Activated CD4-positive, alpha-beta memory T cell treated with anti-CD3 and anti-CD28 coated beads, Interleukin-2, amount 10 ng/mL, durations not matched to agents 7 days and 5 days (primary cell): ENCODE results near the gene MS4A18. TPM values are rescaled to one million over a fixed set of nuclear protein-coding genes. Genes with fewer than 3 reads are reported as not detected.
"Not testable (repeated sequence)": the region's sequence is repeated elsewhere in the genome, so short reads cannot be mapped to it uniquely, and the experiment has no call there.

Experiments
- CTCF ChIA-PET: fragments of 350-600 bp; sonication (Branson Sonifier 250); formaldehyde crosslinking; loops from one replicate; lab custom pipeline; 2021; ENCODE audit warnings: antibody characterized with exemption, inconsistent platforms; lab: Charles Lee
- POLR2A ChIA-PET: fragments of 350-600 bp; sonication (Branson Sonifier 250); formaldehyde crosslinking; loops from one replicate; lab custom pipeline; 2021; ENCODE audit warnings: antibody characterized with exemption; lab: Charles Lee
- DNase-seq: peaks from one replicate; pipeline ENCODE4 v3.0.0-alpha.2; 2020
- H3K27ac Mint-ChIP-seq: one replicate; pipeline ENCODE4 v1.8.0; 2021; ENCODE audit warnings: mild to moderate bottlenecking, mixed read lengths
- H3K27me3 Mint-ChIP-seq: one replicate; pipeline ENCODE4 v1.8.0; 2021; ENCODE audit warnings: mixed read lengths
- H3K36me3 Mint-ChIP-seq: one replicate; pipeline ENCODE4 v1.8.0; 2021; ENCODE audit warnings: low read depth, mixed read lengths
- H3K4me1 Mint-ChIP-seq: one replicate; pipeline ENCODE4 v1.8.0; 2021; ENCODE audit warnings: mixed read lengths
- H3K4me3 Mint-ChIP-seq: one replicate; pipeline ENCODE4 v1.8.0; 2021; ENCODE audit warnings: mild to moderate bottlenecking, mixed read lengths
- H3K9me3 Mint-ChIP-seq: one replicate; pipeline ENCODE4 v1.8.0; 2021; ENCODE audit warnings: mixed read lengths
- total RNA-seq, 2 experiments: library from RNA; stranded (reverse); gene quantifications; one replicate each; pipeline ENCODE4 v1.2.3, GENCODE V29; 2021

Gene MS4A18
- total RNA-seq, 2 experiments from 2014 or later: not detected

GRCh38 chr11:60711276-60711675 is 13.2 kb upstream of the MS4A18 start:
- POLR2A ChIA-PET: no interaction called here
- no peaks in the 10 kb centered on the region for H3K4me1 Mint-ChIP-seq
- H3K9me3 Mint-ChIP-seq: no peaks in the 10 kb centered on the region
- no peak overlapping the region for H3K4me3 Mint-ChIP-seq
- H3K27me3 Mint-ChIP-seq: peaks cover 11% of the 10 kb centered on the region
- no peak for DNase-seq
- CTCF ChIA-PET: no interaction called here
- no peak overlapping the region for H3K27ac Mint-ChIP-seq
- H3K36me3 Mint-ChIP-seq: no peaks in the 10 kb centered on the region

DNA sequence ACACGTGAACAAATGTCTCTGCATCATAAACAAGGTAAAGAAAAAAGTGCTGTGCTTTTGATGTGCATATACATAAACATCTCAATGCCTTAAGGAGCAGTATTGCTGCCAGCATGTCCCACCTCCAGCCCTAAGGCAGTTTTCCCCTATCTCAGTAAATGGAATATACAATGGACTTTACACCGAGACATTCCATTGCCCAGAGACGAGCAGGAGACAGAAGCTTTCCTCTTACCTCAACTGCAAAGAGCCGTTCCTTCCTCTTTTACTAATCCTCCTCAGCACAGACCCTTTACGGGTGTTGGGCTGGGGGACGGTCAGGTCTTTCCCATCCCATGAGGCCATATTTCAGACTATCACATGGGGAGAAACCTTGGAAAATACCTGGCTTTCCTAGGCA is 11.1 kb upstream of the MS4A18 start:
- POLR2A ChIA-PET, CTCF ChIA-PET, H3K9me3 Mint-ChIP-seq, H3K36me3 Mint-ChIP-seq, H3K4me3 Mint-ChIP-seq, H3K27ac Mint-ChIP-seq, DNase-seq, H3K27me3 Mint-ChIP-seq, H3K4me1 Mint-ChIP-seq: not testable (repeated sequence)

DNA sequence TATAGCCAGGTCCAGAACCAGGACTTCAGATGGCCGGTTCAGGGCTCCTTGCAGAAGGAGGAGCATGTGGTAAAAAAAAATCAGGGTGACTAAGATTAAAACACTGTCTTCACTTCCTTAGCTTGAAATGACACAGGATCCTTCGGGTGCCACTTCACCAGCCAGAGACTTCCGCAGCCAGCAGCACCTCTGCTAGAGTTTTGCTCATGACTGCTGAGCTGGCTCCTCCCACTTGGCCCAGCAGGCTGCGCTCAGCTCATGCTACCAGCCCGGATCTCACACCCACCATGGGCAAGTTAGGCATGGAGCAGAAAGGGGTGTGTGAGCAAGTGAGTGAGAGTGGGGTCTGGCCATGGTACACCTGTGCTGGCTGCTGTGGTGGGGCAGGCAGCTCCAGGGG is 6.6 kb upstream of the MS4A18 start:
- no peak overlapping the region for H3K4me3 Mint-ChIP-seq
- H3K27me3 Mint-ChIP-seq: peaks cover 9% of the 10 kb centered on the region

DNA sequence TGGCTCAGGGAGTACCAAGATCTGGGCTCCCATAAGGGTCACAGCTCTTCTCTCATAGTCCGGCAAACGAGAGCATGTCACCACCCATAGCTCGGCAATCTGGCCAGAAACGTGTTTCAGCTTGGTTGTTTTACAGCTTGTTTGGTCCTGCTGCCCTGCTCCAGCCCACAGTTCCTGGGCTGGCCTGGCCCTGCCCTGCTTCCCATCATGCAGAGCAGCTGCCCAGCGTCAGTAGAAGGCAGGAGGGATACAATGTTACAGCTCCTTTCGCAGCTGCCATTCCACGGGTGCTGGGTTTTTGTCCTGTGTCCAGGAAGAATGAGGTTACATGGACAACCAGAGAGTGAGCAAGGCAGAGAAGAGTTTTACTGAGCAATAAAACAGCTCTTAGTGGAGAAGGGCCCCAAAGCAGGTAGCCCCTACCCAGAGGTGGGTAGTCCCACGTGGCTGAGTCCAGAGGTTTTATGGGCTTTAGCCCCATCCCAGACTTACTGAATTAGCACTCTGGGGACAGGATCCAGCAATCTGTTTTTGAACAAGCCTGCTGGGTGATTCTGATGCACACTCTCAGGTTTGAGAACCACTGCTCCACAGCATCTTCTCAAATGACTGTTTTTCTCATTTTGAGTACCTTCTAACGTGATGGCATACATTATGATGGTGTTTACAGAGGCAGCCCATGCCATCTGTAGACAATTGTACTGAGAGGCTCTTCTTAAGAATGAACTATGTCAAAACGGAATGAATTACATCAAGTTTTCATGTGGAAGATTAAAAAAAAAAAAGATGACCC is 5.8 kb upstream of the MS4A18 start:
- no peaks in the 10 kb centered on the region for H3K36me3 Mint-ChIP-seq

More for the DNA sequence above, 6.6 kb upstream of the MS4A18 start:
- DNase-seq: peak; percentile 18
- ChIA-PET POLR2A (no interaction called here), CTCF (no interaction called here)
- no peak overlapping the region for H3K27ac Mint-ChIP-seq
- H3K36me3 Mint-ChIP-seq: no peaks in the 10 kb centered on the region
- no peaks in the 10 kb centered on the region for H3K9me3 Mint-ChIP-seq
- peaks cover 5% of the 10 kb centered on the region for H3K4me1 Mint-ChIP-seq

DNA sequence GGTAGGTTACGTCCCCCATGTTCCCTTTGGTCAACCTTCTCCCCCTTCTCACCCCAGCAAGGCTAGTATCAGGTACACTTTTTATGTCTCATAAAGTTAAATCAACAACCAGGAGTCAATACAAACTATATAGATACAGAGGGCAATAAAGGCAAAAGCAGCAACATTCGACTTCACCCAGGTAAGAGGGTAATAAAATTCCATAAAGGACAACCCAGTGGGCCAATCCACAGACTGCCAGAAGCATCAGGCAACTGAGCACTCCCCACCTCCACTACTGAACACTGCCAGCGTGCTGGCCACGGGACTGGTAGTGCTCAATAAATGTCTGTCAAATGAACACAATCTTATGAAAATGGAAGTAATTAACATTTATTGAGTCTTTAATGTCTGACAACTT is 5.1 kb upstream of the MS4A18 start:
- Mint-ChIP-seq H3K36me3 (no peaks in the 10 kb centered on the region), H3K9me3 (no peaks in the 10 kb centered on the region), H3K27me3 (peaks cover 12% of the 10 kb centered on the region), H3K27ac (no peak overlapping the region), H3K4me3 (no peak overlapping the region), H3K4me1 (peaks cover 5% of the 10 kb centered on the region)
- ChIA-PET CTCF (no interaction called here), POLR2A (no interaction called here)
- DNase-seq: no peak

More for the DNA sequence above, 5.8 kb upstream of the MS4A18 start:
- ChIA-PET CTCF (no interaction called here), POLR2A (no interaction called here)
- no peak for DNase-seq
- Mint-ChIP-seq H3K27me3 (peaks cover 11% of the 10 kb centered on the region), H3K4me3 (no peak overlapping the region), H3K9me3 (no peaks in the 10 kb centered on the region), H3K27ac (no peak overlapping the region), H3K4me1 (peaks cover 5% of the 10 kb centered on the region)

DNA sequence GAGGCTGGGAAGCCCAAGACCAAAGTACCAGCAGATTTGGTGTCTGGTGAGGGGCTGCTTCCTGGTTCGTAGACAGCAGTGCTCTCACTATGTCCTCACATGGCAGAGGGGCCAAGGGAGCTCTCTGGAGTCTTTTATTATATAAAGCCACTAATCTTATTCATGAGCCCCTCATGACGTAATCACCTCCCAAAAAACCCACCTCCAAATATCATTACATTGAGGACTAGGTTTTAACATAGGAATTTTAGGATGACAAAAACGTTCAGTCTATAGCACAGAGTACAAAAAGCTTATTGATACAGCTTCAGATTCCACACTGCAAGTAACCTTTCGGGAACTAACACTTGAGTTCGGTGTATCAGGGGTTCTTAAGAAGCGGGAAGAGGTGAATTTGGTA is 4.1 kb upstream of the MS4A18 start:
- no peaks in the 10 kb centered on the region for H3K9me3 Mint-ChIP-seq
- no peaks in the 10 kb centered on the region for H3K36me3 Mint-ChIP-seq
- H3K4me1 Mint-ChIP-seq: peaks cover 5% of the 10 kb centered on the region
- peaks cover 10% of the 10 kb centered on the region for H3K27me3 Mint-ChIP-seq
- no peak overlapping the region for H3K27ac Mint-ChIP-seq
- DNase-seq: no peak
- CTCF ChIA-PET: no interaction called here
- H3K4me3 Mint-ChIP-seq: no peak overlapping the region
- POLR2A ChIA-PET: no interaction called here

- Mint-ChIP-seq H3K27me3 (peaks cover 18% of the 10 kb centered on the region), H3K4me3 (no peak overlapping the region), H3K4me1 (no peaks in the 10 kb centered on the region), H3K27ac (no peak overlapping the region), H3K9me3 (no peaks in the 10 kb centered on the region), H3K36me3 (no peaks in the 10 kb centered on the region)
- no peak for DNase-seq
- POLR2A ChIA-PET: no interaction called here
- CTCF ChIA-PET: no interaction called here
These were observed 1.1 kb downstream of the MS4A18 start for GRCh38 chr11:60725592-60725991.

GRCh38 chr11:60731586-60731985 is 7.1 kb downstream of the MS4A18 start:
- no peaks in the 10 kb centered on the region for H3K36me3 Mint-ChIP-seq
- no peaks in the 10 kb centered on the region for H3K9me3 Mint-ChIP-seq
- CTCF ChIA-PET: no interaction called here
- no peak for DNase-seq
- H3K27ac Mint-ChIP-seq: no peak overlapping the region
- no peak overlapping the region for H3K4me3 Mint-ChIP-seq
- H3K27me3 Mint-ChIP-seq: peaks cover 17% of the 10 kb centered on the region
- no peaks in the 10 kb centered on the region for H3K4me1 Mint-ChIP-seq
- POLR2A ChIA-PET: no interaction called here

GRCh38 chr11:60734279-60734678 is 9.8 kb downstream of the MS4A18 start:
- Mint-ChIP-seq H3K27ac (no peak overlapping the region), H3K4me3 (no peak overlapping the region), H3K36me3 (no peaks in the 10 kb centered on the region), H3K27me3 (peaks cover 15% of the 10 kb centered on the region), H3K4me1 (no peaks in the 10 kb centered on the region), H3K9me3 (no peaks in the 10 kb centered on the region)
- ChIA-PET POLR2A (no interaction called here), CTCF (no interaction called here)
- no peak for DNase-seq

DNA sequence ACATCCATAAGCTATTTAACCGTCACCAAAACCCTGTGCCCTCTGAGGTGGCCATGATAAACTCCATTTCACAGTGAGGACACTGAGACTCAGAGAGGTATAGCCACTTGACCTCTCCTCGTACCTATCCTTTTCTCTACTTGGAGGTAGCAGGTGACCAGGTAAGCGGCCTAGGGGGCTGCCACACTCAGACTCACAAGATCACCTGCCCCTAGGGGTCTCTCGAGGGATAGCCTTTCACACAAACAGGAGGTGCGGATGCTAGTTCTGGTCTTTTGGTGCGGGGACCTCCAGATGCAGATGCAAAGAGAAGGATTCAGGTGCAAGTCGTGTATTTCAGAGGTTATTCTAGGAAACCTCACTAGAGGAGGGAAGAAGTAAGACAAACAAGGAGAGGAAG is 14.6 kb downstream of the MS4A18 start:
- CTCF ChIA-PET: no interaction called here
- no peaks in the 10 kb centered on the region for H3K4me1 Mint-ChIP-seq
- POLR2A ChIA-PET: no interaction called here
- H3K4me3 Mint-ChIP-seq: no peak overlapping the region
- H3K27me3 Mint-ChIP-seq: peaks cover 13% of the 10 kb centered on the region
- H3K9me3 Mint-ChIP-seq: no peaks in the 10 kb centered on the region
- DNase-seq: no peak
- no peak overlapping the region for H3K27ac Mint-ChIP-seq
- H3K36me3 Mint-ChIP-seq: no peaks in the 10 kb centered on the region

DNA sequence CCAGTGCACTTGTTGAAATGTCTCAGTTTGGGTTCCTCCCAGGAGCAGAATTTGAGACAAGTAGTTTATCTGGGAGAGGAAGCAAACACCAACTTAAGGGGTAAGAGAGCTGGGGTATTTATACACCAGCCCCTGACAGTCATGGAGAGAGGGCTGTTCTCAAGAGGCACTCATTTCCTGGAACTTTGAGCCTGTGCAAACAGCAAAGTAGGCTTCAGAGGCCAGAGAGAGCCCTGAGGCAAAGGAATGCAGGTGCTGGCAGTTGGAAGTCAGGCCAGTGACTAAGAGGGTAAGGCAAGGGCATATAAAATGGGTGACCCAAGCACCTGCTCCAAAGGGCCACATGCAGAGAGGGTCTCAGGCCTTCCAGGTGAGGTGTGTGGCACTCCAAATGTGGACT is 16.1 kb downstream of the MS4A18 start:
- Mint-ChIP-seq H3K27me3 (peaks cover 15% of the 10 kb centered on the region), H3K4me1 (no peaks in the 10 kb centered on the region), H3K4me3 (no peak overlapping the region), H3K36me3 (no peaks in the 10 kb centered on the region), H3K27ac (no peak overlapping the region), H3K9me3 (no peaks in the 10 kb centered on the region)
- POLR2A ChIA-PET: no interaction called here
- DNase-seq: no peak
- CTCF ChIA-PET: no interaction called here

DNA sequence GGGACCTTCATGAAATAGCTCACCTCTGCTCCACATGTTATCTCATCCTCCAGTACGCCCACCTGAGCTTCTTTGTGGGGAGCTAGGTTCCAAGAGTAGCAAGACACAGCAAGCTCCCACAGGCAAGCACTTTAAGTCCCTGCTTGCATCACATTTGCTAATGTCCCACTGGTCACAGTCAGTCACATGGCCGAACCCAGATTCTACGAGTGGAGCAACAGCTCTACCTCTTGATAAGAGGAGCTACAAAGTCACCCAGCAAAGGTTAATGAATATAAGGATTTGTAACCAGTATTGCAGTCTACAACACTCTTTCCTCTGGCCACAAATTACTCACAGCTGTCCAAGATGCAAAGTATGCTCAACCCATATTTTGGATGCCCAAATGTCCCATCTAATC is 16.9 kb downstream of the MS4A18 start:
- H3K4me3 Mint-ChIP-seq: no peak overlapping the region
- H3K4me1 Mint-ChIP-seq: no peaks in the 10 kb centered on the region

DNA sequence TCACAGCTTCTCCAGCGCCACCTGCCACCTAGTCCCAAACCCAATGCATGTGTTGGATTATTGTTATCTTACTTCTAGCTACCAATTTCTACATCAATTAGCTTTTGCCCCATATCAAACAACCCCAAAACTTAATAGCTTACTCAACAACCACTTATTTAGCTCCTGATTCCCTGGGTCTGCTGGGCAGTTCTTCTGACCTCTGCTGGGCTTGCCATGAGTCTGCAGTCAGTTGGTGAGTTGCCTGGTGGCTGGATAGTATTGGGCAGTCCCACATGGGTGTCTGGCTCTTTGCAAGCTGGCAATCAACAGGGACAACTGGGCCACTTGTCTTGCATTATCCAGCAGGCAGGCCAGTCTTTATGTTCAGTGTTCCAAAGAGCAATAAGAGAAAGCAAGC is 18.5 kb downstream of the MS4A18 start:
- Mint-ChIP-seq H3K36me3 (no peaks in the 10 kb centered on the region), H3K27ac (no peak overlapping the region), H3K4me1 (no peaks in the 10 kb centered on the region), H3K27me3 (peaks cover 13% of the 10 kb centered on the region), H3K9me3 (peaks cover 4% of the 10 kb centered on the region), H3K4me3 (no peak overlapping the region)
- POLR2A ChIA-PET: no interaction called here
- CTCF ChIA-PET: interaction anchor here (1.4 kb wide), 1 partner anchor 32 kb away, joined by 5 read pairs; no protein-coding TSS in a partner anchor
- no peak for DNase-seq

More for the DNA sequence above, 16.9 kb downstream of the MS4A18 start:
- ChIA-PET CTCF (no interaction called here), POLR2A (no interaction called here)
- DNase-seq: no peak
- no peak overlapping the region for H3K27ac Mint-ChIP-seq
- H3K27me3 Mint-ChIP-seq: peaks cover 15% of the 10 kb centered on the region
- H3K9me3 Mint-ChIP-seq: no peaks in the 10 kb centered on the region
- H3K36me3 Mint-ChIP-seq: no peaks in the 10 kb centered on the region

GRCh38 chr11:60744114-60744513 is 19.6 kb downstream of the MS4A18 start:
- Mint-ChIP-seq H3K4me3 (no peak overlapping the region), H3K27ac (no peak overlapping the region), H3K9me3 (peaks cover 4% of the 10 kb centered on the region), H3K36me3 (no peaks in the 10 kb centered on the region), H3K27me3 (peaks cover 8% of the 10 kb centered on the region), H3K4me1 (no peaks in the 10 kb centered on the region)
- no peak for DNase-seq
- CTCF ChIA-PET: interaction anchor here (1.4 kb wide), 1 partner anchor 31 kb away, joined by 5 read pairs; no protein-coding TSS in a partner anchor
- POLR2A ChIA-PET: no interaction called here
